GM21723 (cell line): Measurements from ENCODE around the gene SHANK2.

Source experiments
- ATAC-seq: cut with Tn5 transposase; IDR thresholded peaks from one replicate; pipeline ENCODE4 v1.9.1; 2021; ENCODE audit warnings: mild to moderate bottlenecking, moderate library complexity; ENCODE audit not compliant: unreplicated experiment

SHANK2 gene

DNA sequence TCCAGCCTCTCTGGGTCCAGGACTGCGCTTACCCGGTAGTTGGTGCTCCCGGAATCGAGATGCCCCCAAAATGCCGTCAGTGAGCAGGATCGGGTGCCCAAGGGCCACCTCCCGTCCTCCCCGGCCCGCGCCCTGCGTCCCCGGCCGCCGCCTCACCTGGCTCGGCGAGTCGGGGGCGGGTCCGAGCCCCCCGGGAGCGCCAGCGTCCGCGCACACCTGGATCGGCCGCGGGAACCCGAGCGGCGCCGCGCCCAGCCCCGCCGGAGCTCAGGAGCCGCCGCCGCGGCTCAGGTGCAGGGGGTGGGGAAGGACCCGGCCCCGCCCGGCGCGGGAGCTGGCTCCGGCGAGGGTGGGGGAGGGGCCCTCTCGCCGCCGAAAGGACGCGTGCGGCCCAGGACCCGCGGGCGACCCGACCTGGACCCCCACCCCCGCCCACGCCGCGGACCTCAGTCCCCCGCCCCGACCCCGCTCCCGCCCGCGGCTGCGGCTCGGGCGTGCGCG lies at the start of gene SHANK2:
Gene SHANK2, minus strand, starts transcription at position 309 of the 501 bp plus-strand sequence. CDS start 105,251 bp downstream, outside the sequence.
- no peak for ATAC-seq

DNA sequence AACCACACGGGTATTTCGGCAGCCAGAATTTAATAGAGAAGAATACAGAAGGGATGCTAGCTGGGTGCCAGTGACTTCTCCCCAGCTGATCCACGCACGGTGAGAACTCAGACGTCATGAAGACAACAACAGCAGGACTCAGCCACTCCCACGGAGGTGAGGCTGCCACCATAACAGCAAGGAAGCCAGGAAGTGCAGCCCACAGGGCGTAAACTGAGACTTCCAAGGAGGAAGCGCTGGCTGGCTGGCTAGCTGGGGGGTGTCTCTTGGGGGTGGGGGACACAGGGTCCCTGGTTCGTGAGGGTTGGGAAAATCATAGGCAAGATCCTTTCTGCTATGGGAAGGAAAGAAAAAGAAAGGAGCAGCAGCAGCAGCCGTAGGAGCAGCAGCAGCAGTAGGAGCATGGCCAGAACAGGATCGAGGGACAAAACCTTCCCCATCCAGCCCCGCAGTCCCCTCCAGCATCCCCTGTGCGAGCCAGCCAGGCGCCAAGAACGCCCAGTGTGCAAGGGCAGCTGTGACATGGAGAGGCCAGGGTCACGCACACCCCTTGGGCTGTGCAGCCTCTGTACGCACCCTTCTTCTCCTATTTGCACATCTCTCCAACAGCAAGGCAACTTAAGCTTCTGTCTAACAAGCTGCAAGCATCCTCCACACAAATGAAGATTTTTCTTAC lies 49.6 kb upstream of the SHANK2 start:
- no peak for ATAC-seq

DNA sequence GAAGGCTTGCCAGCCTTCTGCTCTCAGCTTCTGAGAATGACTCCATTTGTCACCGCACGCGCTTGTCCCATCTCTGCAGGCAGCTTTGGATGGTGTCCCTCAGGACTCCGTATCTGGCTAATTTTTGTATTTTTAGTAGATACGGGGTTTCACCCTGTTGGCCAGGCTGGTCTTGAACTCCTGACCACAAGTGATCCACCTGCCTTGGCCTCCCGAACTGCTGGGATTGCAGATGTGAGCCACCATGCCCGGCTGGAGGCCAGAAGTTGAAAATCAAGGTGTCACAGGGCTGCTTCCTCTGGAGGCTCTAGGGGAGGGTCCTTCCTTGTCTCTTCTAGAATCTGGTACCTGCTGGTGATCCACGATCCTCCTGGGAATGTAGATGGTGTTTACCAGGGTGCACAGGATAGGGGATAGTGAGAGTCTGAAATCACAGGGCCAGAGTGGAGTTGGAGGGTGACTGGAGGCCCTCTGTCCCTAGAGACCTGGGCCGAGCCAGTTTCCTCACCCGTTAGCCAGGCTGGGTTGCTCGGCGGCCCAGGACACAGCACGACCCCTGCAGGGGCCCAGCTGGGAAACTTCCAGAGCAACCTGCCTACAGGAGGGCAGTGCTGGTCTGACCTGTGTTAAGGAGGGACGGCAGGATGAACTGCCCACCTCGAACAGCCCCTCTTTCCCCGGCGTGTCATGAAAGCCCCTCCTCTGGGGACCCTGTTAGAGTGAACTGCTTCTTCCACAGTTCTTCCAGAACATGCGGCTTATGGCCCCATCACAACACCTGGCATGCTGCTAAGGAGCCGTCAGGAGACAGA lies 48.9 kb upstream of the SHANK2 start:
- ATAC-seq, result no peak

DNA sequence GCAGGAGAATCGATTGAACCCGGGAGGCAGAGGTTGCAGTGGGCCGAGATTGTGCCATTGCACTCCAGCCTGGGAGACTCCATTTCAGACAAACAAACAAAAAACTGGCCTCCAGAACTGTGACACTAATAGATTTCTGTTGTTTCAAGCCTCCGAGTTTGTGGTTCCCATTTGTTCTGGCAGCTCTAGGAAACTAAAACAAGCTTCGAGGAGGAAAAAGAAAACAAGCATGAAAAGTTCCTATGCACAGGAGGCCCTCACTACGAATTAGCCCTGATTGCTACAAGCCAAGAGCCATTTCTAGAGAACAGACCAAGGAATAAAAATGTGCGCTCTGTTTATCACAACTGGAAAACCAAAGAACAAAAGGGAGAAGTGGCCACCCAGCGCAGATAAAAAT lies 47.8 kb upstream of the SHANK2 start:
- no peak for ATAC-seq

DNA sequence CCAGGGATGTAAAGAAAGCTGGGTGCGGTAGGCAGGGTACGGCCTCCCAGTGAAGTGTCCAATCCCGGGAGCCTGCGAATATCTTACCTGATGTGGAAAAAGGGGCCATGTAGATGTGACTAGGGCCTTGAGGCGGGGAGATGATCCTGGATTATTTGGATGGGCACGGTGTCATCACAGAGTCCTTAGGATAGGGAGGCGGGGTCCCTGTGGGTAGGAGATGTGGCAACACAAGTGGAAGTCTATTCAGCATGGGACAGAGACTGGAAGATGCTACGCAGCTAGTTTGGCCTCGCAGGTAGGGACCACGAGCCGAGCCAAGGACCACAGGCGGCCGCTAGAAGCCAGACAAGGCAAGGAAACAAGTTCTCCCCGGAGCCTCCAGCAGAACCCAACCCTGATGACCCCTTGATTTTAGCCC lies 46.4 kb upstream of the SHANK2 start:
- no peak for ATAC-seq

DNA sequence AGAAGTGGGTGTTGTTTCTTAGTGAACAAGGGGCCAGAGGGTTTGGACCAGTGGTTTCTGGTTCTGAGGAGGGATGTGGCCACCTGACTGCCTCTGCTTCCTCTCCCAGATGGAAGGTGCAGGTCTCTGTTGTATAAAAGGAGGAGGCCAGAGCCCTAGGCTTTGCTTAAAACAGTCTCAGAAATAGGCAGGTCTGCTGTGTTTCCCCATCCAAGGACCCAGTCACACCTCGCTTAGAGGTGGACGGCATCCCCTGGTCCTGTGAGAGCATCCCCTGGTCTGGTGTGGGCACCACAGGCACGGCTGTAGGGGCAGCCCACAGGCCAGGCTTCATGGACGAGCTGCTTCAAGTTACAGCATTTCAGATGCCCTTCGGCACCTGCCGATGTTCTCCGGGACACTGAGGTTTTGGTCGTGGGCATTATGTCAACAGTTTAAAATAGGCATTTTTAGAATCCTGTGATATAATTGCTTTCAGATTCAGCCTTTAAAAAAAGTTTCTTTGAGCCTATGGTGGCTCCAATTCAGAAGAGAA lies 45.7 kb upstream of the SHANK2 start:
- ATAC-seq, result no peak

DNA sequence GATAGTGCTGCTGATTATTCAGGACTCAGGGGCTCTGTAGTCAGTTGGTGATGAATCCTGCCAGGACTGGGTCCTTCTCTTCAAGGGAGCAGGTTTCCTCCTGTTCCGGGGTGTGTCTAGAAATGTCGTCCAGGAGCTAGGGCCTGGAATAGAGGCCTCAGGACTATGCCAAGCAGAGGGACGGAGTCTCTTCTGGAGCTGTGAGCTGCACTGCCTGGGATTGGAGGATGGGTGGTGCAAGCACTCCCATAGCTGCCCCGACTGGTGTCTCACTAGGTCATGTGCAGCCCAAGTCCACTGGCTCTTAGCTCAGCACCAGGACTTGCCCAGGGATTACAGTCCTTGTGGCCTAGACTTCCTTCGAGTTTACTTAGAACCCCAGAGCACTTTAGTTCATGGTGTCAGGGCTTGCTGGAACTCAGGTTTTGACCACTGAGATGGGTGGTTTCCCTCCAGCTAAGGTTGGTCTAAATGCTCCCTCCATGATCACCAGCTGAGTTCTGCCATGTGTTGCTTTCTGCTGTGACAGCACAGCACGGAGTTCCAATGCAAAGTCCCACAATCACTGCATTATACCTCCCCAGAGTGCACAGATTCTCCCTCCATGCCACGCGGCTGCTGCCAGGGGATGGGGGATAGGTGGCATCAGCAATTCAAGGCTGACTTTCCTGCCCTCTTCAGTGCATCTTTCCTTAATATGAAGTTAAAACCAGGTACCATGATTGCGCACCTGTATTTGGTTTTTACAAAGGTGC lies 42.6 kb upstream of the SHANK2 start:
- no peak for ATAC-seq

DNA sequence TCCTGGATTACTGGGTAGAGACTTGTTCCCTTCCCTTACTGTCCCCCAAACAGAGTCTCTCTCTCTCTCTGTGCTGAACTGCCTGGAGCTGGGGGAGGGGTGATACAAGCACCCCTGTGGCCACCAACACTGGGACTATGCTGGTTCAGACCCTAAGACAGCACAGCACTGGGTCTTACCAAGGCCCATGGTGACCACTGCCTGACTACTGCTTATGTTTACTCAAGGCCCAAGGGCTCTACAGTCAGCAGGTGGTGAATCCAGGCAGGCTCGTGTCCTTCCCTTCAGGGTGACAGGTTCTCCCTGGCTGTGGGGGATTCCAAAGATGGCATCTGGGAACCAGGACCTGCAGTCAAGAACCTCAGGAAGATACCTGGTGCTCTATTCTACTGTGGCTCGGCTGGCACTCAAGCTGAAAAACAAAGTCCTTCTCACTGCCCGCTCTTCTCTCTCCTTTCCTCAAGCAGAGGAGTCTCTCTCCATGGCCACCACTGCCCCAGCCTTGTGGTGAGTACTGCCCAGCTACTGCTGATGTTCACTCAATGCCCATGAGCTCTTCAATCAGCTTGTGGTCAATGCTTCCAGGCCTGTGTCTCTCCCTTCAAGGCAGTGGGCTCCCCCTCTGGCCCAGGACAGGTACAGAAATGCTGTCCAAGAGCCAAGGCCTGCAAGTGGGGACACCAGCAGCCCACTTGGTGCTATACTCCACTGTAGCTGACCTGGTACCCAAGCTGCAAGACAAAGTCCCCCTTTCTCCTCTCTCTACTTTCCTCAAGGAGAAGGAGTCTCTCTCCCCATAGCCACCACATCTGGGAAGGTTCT lies 41.8 kb upstream of the SHANK2 start:
- ATAC-seq, result no peak

DNA sequence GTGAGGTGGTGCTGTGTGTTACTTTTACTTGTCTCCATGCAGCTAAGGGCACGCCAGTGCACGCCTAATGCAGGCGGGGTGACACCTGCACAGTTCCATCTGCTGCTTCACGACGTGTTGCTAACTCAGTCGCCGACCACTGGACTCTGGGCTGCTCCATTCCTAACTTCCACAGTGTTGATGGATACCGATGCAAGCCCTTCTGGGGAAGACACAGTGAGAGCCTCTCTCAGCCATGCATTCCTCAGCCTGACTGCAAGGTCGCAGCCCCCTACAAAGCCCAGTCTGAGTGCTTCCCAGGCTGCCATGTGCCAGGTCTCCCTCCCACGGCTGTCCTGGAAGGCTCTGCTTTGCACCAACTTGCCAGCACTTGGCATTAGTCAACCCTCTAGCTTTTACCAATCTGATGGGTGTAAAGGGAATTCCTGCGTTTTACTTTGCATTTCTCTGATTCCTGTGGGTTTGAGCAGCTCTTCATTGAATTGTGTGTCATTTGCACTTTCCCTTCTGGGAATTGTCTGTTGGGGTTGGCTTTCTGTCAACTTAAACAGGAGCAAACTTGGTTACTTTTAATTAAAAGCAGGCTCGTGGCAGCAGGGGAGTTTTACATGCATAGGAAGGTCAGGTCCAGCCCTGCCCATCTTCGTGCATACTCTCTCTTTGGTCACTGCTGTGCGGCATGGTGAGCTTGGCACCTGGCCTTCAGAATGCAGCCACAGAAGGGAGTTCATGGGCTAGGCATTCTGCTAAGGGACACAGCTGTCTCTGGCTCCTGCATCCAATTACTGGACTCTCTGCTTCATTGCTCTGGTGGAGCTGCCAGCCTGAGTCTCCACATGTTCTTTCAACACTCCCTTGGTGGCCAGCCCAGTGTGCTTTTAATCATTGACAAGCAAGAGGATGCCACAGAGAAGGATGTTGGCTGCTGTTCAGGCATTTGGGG lies 34.6 kb upstream of the SHANK2 start:
- ATAC-seq, result no peak

DNA sequence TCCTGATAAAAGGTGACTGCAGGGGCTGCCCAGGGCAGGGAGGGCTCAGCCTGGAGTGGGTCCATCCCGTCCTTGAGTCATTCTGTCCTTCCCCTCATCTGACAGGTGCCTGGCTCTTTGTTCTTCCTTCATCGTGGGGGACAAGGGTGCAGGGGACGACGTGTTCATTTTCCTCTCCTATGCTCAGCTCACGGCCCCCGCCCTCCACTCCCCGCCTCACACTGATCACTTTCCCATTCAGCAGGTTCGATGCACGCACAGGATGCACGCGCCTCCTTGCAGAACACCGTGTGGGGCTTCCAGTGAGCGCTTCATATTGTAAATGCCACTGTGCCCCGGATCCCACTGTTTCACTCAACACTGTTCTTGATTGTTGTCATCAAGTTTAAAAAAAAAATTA lies 32.7 kb upstream of the SHANK2 start:
- no peak for ATAC-seq

DNA sequence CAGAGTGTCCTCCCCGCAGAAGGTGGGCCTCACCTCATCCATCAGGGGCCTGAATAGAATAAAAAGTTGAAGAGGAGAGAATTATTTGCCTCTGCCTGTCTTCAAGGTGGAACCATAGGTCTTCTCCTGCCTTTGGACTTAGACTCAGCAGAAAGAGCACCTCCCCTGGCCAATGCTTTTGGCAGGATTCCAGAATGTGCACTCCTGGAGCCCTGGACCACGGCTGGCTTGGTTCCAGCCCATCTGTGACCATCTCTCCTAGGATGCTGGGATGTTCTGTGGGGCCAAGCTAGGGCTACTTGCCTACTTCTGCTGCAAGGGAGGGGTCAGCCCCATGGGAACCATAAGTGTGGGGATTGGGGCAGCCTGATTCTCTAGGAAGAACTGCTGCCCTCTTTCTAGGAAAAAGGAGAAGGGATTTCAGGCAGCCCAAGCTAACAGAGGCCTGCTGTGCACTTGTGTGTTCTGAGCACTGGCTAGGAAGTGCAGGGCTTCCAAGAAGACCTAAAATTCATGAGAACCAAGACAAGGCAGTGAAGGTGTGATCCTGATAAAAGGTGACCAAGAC lies 32.2 kb upstream of the SHANK2 start:
- ATAC-seq, result no peak

DNA sequence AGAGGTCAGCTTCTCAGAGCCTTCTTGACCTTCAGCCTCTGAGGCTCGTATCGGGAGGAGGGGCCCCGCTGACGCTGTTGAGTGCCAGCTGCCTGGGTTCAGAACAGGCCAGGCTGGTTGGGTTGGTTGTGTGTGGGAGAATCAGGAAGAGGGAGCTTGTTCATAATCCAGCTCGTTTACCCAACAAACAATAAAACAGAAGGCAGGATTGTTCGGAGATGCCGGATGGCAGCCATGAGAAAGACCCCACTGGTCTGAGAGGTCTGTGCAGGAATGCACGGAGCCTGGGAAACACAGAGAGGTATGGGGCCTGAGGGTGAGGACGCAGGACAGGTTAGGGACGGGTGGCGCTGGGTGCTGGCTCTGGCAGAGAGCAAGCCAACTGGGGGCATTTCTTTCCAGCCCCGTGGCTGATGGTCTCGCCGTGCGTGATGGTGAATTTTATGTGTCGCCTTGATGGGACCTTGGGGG lies 31.6 kb upstream of the SHANK2 start:
- no peak for ATAC-seq

DNA sequence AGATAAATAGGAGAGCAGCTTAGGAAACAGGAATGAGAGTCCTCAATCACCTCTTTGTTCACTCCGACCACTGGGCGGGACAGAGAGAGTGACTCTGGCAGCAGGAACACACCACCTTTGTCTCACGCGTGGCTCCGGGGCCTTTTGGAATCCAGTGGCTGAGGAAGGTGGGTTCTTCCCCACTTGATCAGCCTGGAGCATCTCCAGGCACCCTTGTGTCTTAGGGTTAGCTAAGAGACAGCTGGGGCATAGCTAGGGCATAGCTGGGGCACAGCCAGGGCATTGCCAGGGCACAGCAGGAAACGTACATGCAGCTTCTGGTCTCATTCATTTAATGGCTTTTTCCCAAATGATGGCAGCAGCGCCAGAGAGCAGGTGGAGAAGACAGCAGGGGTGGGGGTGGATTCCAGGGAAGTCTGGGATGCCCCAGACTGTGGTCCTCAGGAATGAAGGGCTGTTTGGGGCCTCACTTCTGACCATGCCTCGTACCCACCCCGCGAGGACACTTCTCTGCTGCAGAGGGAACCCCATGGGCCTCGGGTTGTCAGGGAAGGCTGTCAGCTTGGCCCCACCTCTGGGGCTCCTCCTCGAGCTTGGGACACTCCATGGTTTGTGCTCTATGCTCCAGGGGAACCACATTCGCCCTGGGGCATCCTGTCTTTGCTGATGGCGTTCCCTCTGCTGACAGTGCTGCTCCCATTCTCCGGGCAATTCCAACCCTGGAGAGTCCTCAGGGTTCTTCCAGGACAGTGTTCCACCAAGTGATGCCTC lies 30.4 kb upstream of the SHANK2 start:
- no peak for ATAC-seq

DNA sequence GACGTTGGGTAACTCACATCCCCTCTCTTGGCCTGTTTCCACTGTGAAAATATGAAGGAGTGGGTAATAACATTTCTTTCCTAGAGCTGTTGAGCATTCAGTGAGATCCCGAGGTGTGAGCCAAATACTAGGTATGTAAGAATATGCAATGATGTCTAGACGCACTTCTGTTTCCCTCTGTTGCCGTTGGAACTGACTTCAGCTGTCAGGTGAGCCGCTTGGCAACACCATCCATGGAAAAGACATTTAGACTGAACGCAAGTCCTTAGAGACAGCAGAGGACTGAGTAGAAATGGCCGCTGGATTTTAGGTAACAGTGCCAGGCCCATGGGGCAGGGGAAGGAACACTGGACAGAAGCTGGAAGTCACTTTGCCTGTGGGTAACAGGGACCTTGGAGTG lies 29.5 kb upstream of the SHANK2 start:
- no peak for ATAC-seq

DNA sequence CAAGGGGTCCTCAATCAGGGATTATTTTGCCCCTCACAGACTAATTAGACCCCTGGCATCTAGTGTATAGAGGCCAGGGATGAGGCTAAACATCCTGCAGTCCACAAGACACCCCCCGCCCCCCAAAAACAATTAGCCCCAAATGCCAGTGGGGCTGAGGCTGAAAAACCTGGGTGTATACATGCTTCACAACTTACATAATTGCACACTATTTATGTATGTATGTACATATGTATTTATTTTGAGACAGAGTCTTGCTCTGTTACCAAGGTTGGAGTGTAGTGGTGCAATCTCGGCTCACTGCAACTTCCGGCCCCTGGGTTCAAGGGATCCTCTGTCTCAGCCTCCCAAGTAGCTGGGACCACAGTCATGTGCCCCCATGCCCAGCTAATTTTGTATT lies 28.8 kb upstream of the SHANK2 start:
- no peak for ATAC-seq

DNA sequence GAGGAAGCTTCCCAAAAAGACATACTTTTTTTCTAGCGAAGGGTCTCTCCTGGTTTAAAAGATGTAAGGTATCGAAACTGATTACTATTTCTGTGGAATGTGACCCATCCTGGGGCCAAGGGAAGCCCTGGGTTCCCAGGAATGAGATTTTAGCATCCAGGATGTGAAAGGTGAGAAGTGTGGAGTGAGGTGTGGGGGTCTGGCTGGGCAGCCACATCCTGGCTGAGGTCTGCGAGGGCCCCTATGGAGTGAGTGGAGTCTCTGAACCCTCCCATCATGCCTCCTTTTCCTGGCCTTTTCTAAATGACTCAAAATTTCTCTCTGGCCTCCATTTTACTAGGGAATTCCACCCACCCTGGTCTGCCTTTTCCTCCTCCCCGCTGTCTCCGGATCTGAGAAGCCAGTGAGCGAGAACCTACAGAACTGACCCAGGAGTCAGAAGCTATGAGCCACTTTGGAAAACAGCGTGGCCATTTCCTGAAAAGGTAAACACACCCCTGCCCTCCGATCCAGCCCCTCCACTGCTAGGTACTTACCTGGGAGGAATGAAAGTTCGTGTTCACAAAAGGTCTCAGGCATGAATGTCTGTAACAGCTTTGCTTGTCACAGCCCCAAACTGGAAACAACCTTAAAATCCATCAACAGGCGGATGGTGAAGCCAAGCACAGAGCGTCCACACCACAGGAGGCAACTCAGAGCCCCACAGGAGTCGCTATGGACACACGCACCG lies 27.7 kb upstream of the SHANK2 start:
- no peak for ATAC-seq

DNA sequence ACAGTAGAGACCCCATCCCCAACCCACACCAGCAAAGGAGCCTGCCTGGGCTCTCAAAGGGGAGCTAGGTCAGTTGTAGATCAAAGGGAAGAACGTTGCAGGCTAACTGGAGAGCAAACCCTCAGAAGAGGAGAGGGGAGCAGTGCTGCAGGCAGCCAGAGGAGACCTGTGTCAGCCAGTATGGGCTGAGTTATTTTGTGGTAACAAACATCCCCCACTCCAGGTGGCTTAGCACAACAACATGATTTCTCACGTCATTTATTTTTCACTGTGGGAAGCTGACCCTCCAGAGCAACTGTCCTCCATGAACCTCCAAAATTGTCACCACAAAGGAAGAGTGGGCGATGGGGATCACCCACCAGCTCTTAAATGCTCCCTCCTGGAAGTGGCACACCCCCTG lies 19.8 kb upstream of the SHANK2 start:
- no peak for ATAC-seq
